HG02943 (cell line): ENCODE data around the gene IL1R1.

Source experiments
- ATAC-seq: cut with Tn5 transposase; IDR thresholded peaks from one replicate; pipeline ENCODE4 v1.9.1; 2021; ENCODE audit warnings: mild to moderate bottlenecking, low read depth, moderate library complexity; ENCODE audit not compliant: unreplicated experiment

Gene IL1R1

GRCh38 chr2:102137138-102137537, 5.4 kb upstream of the IL1R1 start:
- ATAC-seq, result no peak

DNA sequence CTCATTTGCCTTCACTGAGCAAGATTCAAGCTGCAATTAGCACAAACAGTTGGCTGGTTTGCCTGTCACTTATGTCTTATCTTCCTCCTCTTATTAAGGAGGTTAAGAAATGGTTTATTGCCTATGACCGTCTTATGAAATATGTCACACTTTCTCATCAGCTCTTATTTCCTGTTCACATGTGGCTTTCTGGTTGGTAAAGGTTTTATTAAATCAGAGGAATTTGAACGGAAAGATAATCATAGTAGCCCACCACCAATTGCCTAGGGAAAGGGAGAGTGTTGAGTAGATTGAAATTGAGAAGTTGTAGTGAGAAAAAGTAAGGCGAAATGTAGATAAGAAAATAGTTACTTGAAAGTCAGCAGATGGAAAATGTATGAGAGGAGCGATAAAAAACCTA, 4.2 kb upstream of the IL1R1 start:
- no peak for ATAC-seq

GRCh38 chr2:102139851-102140250, 2.7 kb upstream of the IL1R1 start:
- ATAC-seq, result no peak

- ATAC-seq, result no peak
These were observed 2.2 kb upstream of the IL1R1 start for GRCh38 chr2:102140377-102140776.

DNA sequence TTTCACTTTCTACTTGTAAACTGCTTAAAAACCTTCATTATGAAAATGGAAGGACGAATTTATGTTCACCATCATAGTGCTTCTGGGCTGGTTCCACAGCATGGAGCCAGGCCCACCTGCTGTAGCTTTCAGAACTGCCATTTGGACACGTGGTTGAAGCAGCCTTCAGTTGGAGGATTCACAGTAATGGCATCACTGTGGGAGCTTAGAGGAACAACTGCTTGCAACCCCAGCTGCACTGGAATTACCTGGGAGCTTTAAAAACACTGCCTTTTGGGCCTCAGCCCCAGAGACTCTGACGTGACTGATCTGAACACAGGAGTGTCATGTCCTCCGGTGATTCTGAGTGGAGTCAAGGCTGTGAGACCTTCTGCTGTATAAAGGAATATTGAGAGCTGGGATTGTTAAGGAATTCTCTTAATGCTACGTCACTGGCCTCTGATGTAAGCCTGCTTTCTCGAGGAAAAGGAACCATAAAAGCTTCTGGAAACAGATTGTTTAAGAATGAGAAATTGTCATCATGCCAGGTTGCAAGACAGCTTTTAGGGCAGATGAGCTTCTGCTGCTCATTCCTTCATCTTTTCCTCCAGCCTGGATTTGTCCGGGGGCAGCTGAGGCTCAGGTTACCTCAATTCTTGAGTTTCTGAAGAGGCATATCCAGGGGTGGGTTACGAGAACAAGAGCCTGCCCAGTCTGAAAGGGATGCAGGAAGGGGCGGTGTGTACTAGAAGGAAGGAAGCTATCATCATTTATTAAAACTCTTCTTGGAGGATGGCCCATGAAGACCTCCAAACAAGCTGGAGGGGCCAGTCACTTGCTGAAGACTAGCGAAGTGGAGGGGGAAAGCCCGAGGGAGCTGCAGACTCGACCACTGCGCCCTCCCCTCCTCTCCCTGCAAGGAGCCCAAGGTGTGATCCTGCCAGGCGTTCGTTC, 1.3 kb upstream of the IL1R1 start:
- ATAC-seq, result no peak

DNA sequence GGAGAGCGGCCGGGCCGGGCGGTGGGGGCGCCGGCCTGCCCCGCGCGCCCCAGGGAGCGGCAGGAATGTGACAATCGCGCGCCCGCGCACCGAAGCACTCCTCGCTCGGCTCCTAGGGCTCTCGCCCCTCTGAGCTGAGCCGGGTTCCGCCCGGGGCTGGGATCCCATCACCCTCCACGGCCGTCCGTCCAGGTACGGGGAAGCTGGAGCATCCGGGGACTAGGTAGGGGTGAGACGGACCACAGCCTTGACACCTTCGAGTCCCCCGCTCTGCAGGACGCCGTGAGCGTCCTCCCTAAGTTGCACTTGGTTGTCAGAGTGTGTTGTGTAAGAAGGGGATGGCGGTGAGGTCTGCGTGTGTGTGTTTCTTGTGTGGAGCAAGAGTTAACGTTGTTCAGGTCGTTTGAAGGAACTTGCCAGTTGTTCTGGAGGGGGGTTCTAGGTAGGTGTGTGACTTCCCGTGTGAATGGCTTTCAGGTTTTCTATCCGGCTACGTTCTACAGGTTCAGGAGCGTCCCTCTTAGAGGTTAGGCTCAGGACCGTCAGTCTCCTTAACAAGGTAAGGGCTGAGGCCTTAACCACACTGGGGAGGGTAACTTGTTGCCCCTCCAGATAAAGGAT, 393 bp downstream of the IL1R1 start:
- ATAC-seq, result no peak

GRCh38 chr2:102143450-102143985, 972 bp downstream of the IL1R1 start:
- ATAC-seq, result no peak

- ATAC-seq, result no peak
These were observed 1.6 kb downstream of the IL1R1 start for GRCh38 chr2:102144128-102144527.

DNA sequence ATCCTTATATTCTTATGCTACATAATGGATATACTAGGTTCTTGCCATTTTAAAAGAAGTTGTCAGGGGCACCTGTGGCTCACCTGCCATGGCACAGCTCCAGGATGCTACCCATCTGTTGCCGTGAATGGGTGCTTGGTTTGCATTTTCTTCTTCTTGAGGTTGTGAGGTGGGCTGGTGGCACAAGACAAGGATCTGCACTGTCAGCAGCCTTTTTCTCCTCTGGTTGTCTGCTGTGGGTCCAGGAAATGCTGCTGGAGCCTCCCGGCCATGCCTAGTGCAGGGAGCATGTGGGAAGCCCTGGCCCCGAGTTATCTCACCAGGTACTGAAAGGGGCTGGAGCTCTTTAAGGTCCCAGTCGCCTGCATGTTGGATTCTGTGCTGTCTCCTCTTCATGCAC, 2.6 kb downstream of the IL1R1 start:
- no peak for ATAC-seq

DNA sequence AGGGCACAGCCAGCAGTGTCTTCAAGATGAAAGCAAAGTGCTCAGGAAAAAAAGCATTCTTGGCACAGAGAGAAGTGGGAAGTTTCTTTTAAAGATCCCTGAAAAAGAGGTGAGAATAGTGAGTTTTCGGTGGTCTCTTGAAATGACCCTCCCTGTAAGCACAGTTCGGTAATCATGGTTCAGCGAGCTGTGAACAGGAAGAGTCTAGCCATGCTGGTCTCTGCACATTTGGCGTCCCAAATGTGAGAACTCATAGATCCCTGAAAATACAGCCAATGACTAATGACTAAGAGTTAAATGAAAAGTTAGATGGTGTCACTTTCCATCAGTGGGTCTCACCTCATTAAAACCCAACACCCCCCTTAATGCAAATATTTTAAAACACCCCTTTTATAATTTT, 3.4 kb downstream of the IL1R1 start:
- no peak for ATAC-seq

- ATAC-seq, result no peak
These were observed 5.4 kb downstream of the IL1R1 start for GRCh38 chr2:102147935-102148334.

GRCh38 chr2:102149243-102149642, 6.7 kb downstream of the IL1R1 start:
- no peak for ATAC-seq

- no peak for ATAC-seq
These were observed 7.3 kb downstream of the IL1R1 start for GRCh38 chr2:102149644-102150455.

DNA sequence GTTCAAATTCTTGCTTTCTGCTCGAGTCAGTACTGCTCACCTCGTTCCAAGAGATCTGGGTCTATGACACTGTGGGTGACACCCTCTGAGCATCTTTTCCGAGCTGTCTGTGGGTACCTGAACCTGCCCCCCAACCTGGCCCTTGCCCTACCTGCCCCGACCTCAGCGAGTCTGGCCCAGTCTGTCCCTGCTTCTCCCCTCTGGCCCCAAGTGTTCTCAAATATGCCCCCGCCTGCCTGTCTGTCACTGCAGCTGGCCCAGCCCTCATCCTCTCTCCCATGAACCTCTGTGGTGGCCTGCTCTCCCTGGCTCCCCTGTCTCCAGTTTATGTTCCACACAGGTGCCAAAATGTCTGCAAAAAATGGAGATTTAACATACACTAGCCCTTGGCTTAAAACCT, 11.8 kb downstream of the IL1R1 start:
- no peak for ATAC-seq

DNA sequence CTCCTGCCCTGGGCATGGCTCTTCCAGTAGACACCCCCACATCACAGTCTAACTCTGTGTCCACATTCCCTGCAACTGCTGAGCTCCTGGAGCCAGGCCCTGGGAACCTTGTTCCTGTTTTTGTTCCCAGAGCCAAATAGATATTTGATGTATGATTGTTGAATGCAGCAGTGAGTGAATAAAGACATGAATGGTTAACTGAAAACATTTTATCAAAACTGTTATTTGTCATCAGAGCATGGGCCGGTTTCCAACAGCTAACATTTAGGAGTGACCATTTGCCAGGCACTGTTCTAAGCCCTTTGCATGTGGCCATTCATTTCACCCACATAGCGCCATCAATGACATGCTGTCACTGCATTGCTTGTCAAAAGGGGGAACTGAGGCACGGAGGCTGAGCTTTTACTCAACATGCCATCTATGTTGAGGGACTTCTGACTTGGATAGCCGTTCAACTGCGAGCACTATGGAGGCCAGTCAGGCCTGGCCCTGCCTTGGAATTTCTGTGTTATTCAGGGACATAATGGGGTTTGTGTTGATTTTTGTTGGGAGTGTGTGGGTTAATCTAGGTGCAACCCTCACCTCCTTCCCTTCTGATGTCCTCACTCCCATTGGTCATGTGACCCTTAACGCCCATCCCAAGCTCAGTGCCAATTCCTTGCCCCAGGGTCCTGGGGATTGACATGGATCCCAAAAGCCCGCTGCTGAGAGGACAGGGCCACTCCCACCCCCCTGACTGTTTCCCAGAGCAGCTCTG, 12.6 kb downstream of the IL1R1 start:
- no peak for ATAC-seq

- no peak for ATAC-seq
These were observed 13.4 kb downstream of the IL1R1 start for GRCh38 chr2:102155703-102156515.

- ATAC-seq, result no peak
These were observed 15.6 kb downstream of the IL1R1 start for GRCh38 chr2:102158011-102158755.

- ATAC-seq, result no peak
These were observed 16.7 kb downstream of the IL1R1 start for GRCh38 chr2:102159295-102159694.
